GM10847 (cell line): ENCODE data around the gene ZC3H10.
A peak's percentile ranks its signal among the peaks of the same experiment; 100 is the strongest.

Experiments used
- POLR2A ChIP-seq: IDR thresholded peaks from 2 replicates; pipeline ENCODE4 v1.6.1; 2011; ENCODE audit not compliant: insufficient read length; ENCODE audit errors: extremely low read depth

Gene ZC3H10

DNA sequence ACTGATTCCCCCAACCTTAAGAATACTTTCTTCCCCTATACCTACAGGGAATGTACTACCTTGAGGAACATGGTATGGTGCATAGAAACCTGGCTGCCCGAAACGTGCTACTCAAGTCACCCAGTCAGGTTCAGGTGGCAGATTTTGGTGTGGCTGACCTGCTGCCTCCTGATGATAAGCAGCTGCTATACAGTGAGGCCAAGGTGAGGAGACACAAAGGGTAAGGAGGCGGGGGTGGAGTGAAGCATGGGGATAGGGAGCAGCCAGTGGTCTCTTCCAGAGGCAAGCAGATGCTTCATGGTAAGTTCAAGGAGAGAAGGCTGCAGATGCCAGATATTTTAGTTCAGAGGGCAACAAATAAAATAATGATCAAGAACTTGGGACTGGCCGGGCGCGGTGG is 20.3 kb upstream of the ZC3H10 start:
- no peak for TF ChIP-seq POLR2A

DNA sequence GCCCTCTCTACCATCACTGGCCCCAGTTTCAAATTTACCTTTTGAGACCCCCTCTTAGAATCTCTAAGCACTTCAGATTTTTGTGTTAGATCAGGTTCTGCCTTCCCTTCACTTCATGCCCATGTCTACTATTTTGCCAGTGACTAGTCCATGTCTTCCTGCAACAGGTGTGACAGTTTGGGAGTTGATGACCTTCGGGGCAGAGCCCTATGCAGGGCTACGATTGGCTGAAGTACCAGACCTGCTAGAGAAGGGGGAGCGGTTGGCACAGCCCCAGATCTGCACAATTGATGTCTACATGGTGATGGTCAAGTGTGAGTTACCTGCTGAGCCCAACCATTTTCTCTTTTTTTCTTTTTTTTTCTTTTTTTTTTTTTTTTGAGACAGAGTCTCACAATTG is 19.5 kb upstream of the ZC3H10 start:
- no peak for TF ChIP-seq POLR2A

DNA sequence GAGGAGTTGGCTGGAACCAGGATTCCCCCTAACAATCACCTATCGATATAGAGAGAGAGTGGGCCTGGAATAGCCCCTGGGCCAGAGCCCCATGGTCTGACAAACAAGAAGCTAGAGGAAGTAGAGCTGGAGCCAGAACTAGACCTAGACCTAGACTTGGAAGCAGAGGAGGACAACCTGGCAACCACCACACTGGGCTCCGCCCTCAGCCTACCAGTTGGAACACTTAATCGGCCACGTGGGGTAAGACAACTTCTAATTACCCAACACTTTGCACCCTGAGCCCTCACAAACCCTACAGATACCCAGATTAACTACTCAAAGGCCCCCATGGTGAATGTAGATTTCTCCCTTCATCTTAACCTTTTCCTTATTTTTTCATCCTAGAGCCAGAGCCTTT is 18.3 kb upstream of the ZC3H10 start:
- TF ChIP-seq POLR2A, result no peak

DNA sequence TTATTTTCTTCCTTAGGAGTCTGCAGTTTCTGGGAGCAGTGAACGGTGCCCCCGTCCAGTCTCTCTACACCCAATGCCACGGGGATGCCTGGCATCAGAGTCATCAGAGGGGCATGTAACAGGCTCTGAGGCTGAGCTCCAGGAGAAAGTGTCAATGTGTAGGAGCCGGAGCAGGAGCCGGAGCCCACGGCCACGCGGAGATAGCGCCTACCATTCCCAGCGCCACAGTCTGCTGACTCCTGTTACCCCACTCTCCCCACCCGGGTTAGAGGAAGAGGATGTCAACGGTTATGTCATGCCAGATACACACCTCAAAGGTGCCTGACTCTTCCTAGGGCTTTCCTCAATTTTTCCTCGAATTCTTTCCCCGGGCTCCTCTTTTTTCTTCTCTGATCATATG is 17.0 kb upstream of the ZC3H10 start:
- TF ChIP-seq POLR2A, result no peak

DNA sequence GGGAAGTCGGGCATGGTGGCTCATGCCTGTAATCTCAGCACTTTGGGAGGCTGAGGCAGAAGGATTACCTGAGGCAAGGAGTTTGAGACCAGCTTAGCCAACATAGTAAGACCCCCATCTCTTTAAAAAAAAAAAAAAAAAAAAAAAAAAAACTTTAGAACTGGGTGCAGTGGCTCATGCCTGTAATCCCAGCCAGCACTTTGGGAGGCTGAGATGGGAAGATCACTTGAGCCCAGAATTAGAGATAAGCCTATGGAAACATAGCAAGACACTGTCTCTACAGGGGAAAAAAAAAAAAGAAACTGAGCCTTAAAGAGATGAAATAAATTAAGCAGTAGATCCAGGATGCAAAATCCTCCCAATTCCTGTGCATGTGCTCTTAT is 15.4 kb upstream of the ZC3H10 start:
- no peak for TF ChIP-seq POLR2A

DNA sequence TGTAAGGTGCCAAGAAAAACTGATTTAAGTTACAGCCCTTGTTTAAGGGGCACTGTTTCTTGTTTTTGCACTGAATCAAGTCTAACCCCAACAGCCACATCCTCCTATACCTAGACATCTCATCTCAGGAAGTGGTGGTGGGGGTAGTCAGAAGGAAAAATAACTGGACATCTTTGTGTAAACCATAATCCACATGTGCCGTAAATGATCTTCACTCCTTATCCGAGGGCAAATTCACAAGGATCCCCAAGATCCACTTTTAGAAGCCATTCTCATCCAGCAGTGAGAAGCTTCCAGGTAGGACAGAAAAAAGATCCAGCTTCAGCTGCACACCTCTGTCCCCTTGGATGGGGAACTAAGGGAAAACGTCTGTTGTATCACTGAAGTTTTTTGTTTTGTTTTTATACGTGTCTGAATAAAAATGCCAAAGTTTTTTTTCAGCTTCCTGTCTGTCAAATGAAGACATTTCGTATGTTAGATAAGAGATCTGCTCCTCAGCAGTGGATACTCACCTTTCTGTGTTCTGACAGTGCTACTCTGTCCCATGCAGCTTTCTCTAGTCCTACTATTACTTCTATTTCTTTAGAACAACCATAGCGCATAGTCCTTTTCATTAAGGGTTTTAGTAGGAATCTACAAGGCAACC is 14.9 kb upstream of the ZC3H10 start:
- TF ChIP-seq POLR2A, result no peak

DNA sequence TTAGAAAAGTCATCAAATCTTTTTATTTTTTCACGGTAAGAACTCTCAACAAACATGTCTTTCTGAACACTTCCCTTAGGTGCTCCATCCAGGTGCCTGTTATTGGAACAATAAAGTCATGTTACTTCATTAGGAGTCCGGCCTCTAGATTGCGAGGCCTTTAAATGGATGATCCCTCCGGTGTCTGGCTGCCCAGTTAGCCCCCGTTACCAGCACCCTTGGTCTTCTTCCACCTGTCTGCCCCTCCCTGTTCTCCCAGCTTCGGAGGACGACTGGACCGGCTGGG is 14.3 kb upstream of the ZC3H10 start:
- no peak for TF ChIP-seq POLR2A

DNA sequence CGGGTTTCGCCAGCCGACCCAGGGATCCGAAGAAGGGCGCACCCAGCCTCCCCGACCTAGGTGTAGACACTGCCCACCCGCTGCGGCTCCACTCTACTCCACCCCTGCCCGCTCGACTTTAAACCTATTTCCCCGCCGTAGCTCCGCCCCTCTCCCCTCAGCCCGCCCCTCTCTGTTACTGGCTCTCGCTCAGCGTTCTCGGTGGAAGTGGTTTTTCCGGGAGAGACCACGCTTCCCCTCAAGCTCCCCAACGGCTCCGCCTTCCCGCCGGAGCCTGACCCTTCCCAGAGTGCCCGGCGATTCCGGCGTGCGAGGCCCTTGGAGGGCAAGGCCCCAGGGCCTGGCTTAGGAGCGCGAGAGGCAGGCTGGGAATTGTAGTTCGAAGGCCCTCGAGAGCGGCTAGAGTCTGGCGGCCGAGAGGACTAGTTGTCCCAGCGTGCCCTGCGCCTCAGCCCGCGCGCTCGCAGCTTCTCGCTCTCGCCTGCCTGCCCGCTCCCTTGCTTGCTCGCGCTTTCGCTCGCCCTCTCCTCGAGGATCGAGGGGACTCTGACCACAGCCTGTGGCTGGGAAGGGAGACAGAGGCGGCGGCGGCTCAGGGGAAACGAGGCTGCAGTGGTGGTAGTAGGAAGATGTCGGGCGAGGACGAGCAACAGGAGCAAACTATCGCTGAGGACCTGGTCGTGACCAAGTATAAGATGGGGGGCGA is 13.8 kb upstream of the ZC3H10 start, which contains the start of gene PA2G4:
PA2G4 (plus strand) TSS at position 451 of the 706 bp plus-strand sequence; CDS start at position 630, 179 bp downstream.
- peak; percentile 90 for TF ChIP-seq POLR2A

DNA sequence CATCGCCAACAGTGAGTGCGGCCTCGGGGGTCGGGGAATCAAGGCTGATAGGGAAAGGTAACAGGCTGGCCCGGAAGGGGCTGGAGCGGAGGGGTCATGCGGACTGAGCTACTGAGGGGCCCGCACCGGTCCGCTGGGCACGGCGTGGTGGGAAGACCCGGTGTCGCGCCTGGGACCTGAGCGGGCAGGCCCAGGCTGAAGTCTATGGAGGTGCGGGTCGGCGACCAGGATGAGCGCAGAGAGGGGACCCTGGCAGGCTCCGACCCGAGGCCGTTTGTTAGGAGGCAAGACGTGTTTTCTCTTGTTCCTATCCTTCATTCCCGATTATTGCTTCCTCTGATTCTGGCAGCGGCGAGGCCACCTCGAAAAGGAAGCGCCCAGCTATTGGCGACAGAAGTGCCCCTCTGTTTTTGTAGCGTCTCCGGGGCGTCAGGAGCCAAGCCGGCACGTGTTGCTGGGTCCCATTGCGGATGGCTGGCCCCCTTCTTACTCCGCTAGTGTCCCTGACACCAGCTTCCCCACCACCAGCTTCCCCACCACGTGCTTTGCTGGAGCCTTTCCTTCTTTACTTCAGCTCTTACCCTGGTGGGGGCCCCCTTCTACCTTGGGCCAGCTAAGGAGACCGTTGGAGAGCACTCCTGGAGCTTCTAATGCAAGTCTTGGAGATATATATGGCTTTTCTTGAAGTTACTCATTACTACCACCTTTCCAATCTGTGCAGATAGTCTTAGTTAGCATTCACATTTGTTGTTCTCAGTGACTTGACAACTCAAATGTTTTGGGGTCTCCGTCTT is 13.1 kb upstream of the ZC3H10 start:
- no peak for TF ChIP-seq POLR2A

DNA sequence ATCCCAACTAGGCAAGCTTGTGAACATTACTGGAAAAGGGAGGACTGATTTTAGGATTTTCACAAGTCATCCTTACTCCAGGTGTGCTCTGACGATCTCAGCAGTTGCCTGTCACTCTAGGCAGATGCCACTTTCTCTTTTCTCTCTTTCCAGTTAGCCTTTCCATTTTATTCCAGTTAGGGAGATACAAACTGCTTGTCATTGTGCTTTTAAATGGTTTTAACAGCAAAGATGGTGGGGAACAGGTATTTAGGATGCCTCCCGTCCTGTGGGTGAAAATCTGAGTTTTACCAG is 12.5 kb upstream of the ZC3H10 start:
- TF ChIP-seq POLR2A, result no peak

DNA sequence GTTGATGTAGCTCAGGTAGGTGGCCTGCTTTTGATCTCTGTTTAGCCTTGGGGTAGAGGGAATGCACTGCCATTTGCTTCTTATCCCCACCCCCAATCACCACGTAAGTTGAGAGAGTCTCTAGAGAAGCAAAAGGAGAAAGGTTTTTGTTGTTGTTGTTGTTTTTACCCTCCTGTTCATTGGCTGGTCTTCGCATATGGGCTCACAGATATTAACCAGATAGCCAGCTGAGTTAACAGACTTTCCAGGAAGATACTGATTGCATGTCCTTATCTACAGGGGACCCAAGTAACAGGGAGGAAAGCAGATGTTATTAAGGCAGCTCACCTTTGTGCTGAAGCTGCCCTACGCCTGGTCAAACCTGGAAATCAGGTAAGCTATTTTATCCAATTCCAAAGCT is 10.8 kb upstream of the ZC3H10 start:
- TF ChIP-seq POLR2A, result no peak

DNA sequence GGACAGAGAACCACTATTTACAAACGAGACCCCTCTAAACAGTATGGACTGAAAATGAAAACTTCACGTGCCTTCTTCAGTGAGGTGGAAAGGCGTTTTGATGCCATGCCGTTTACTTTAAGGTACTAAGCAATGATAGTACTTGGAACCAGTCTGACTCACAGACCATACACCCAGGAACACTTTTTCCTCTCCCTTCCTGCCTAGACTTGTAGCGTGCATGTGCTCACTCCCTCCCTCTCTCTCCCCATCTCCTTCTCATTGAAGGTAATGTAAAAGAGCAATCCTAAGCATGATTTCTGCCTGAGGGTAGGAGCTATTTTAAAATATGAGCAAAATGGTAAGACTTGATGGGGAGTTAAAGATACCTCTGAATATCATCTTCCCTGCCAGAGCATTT is 7.5 kb upstream of the ZC3H10 start:
- no peak for TF ChIP-seq POLR2A

DNA sequence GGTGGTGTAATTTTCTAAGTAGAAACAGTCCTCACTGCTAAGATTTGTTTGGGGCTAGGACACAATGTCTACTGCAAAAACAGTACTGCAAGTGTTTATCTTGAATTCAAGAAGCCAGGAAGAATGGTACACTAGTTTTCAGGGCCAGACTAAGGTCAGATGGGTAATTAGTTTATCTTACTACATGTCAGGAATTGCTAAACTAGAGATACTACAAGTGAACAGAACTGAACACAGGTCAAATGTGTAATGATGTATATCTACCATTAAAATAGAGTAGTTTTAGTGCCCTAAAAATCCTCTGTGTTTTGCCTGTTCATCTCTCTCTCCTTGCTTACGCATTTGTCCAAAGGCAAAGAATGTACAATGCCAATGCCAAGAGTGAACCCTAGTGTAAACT is 4.0 kb upstream of the ZC3H10 start:
- TF ChIP-seq POLR2A, result no peak

DNA sequence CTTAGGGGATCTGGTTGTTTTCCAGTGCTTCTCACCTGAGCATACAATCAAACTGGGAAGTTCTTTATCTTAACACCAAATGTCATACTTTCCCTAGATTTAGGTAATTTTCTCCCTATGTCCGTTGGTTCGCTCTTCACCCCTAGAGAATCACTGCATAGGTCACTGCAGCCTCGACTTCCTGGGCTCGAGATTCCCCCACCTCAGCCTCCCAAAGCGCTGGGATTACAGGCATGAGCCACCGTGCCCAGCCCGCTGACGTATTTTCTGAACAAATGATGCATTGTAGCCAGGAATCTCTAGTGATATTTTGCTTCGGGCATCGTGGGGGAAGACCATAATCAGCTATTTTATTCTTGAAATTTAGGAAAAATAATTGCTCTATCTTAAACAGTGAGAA is 2.7 kb upstream of the ZC3H10 start:
- TF ChIP-seq POLR2A, result no peak

DNA sequence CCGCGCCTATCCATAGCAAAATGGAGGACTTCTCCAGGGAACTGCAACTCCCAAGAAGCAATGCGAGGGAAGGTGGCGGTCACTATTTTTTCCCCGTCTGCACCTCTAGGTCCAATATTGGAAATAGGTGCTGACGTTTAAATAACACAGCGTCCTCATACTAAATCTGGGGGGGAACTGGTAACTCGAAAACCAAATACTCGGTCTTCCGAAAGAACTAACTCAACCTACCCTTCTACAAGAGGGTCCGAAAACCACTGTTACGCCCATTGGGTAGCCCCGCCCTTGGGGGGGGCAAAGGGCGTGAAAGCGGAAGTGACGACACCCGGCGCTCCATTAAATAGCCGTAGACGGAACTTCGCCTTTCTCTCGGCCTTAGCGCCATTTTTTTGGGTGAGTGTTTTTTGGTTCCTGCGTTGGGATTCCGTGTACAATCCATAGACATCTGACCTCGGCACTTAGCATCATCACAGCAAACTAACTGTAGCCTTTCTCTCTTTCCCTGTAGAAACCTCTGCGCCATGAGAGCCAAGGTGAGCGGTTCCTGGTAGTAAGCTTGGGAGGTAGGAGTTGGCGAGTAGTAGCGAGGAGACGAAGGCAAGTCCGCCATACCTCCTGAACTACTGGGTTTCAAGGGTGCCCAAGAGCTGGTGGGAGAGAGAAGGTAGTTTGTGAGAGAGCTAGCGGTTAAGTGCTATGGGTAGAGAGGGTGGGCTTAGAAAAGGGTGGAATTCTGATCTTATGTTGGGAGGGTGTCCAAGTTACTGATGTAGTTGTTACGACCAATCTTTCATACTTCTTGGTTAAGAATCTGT is 1.6 kb upstream of the ZC3H10 start, which contains the start of gene RPL41:
RPL41 (plus strand) TSS at position 367 of the 815 bp plus-strand sequence.
- TF ChIP-seq POLR2A, result peak; percentile 97
